NCI-H748 (cell line): ENCODE results near the gene EIF3J.
"Not testable (repeated sequence)": the region's sequence is repeated elsewhere in the genome, so short reads cannot be mapped to it uniquely, and the experiment has no call there.

Experiments used
- DNase-seq: peaks from one replicate; lab custom pipeline; 2025; ENCODE audit not compliant: unreplicated experiment; lab: John Stamatoyannopoulos, UW

The EIF3J gene

DNA sequence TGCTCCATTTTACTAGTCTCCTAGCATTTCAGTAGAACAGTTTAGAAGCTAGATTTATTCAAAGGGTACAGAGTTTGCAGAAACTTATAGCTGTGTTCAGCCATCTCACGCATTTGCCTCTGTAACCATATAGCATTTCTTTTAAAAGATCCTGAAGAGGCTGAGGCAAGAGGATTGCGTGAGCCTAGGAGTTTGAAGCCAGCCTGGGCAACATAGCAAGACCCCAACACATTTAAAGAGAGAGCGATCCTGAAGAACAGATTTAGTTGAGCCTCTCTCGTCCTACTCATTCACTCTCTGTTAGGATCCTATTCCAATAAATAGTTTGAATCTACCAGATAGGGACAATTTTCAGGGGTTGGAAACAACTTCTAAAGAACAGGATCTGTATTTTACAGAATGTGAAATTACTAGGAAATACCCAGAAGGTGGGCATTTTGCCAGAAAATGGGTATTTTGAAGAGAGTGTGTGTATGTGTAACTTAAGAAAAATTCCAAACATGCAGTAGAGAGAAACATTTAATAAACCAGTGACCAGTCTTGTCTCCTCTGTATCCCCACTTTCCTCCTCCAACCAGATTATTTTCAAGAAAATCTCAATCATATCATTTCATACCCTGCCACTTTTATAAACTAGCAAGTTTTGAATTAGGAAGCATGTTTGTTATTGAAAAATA is 4.5 kb downstream of the EIF3J start:
- DNase-seq, result no peak

DNA sequence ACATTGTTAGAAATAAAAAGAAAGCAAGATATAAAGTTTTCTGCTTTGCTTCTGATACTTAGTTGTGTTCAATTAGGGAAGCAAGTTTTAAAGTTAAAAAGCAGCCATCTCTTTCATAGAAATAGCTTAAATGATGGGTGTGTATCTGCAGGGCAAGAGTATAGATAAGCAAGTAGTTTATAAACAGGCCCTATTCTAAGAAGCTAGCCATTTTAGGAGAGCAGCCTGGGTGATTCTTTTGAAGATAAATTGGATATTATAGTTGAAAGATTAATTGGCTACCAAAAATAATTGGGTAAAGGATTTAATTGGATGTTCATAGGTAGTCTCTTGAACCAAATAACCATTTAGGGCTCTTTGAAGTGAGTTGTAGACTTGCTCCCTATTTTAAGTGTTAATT is 5.6 kb downstream of the EIF3J start:
- DNase-seq, result no peak

DNA sequence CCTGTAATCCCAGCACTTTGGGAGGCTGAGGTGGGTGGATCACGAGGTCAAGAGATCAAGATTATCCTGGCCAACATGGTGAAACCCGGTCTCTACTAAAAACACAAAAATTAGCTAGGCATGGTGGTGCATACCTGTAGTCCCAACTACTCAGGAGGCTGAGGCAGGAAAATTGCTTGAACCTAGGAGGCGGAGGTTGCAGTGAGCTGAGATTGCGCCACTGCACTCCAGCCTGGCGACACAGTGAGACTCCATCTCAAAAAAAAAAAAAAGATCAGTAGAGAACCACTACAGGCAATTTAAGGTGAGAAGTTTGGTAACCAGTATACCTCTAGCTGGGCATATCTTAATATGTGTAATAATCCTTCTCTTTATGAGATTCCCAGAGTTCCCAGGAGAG is 7.8 kb downstream of the EIF3J start:
- DNase-seq, result not testable (repeated sequence)

DNA sequence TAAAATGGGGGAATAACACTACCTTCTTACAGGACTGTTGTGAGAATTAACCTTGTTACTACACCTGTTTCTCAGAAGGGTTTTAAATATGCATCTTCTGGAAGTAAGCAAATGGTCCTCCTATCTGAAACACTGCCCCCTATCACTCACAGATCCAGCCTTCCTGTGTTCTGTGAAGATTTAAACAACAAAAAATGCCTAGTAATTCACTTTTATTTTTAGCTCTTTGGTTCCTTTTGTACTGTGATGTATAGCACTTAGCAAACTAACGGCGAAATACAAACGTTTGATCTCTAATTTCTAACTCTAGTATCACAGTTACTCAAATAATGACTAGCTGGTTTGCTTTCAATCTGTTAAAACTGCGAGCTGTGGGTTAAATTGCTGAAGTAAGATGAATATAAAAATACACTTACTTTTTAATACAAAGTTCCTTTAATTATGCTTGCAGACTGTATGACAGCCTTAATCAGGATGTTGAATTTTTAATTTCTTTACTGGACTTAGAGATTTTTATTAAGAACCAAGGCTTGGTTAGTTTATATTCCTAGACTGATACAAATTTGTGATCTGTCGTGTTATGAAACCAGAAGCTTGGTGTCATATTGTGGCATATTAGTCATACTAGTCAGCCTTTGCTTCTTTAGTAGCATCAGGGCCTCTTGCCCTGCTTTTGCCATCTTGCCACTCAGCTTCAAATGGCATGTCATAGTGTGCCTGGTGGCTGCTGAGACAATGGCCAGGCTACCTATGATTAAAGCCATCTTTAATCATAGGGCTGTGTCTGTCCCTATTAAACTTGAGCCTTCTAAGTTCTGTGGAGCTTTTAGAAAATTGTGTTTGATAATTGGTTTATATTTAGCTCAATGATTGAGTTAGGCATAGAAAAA is 9.2 kb downstream of the EIF3J start:
- no peak for DNase-seq

DNA sequence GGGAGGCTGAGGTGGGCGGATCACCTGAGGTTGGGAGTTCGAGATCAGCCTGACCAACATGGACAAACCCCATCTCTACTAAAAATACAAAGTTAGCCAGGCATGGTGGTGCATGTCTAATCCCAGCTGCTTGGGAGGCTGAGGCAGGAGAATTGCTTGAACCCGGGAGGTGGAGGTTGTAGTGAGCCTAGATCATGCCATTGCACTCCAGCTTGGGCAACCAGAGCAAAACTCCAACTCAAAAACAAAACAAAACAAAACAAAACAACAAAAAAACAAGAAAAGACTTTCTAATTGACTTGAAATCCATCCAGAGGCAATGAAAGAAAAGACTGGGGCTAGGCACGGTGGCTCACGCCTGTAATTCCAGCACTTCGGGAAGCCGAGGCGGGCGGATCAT is 12.2 kb downstream of the EIF3J start:
- DNase-seq, result not testable (repeated sequence)

DNA sequence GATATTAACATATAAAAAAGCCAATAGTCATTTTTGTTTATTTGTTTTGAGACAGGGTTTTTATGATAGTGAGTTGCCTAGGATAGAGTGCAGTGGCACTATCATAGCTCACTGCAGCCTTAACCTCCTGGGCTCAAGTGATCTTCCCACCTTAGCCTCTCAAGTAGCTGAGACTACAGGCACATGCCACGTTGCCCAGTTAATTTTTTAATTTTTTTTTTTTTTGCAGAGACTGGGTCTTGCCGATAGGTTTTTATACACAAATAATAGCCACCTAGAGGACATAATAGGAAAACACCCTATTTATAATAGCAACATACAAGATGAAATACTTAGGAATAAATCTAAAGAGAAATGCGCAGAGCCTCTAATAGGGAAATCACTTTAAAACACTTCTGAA is 13.3 kb downstream of the EIF3J start:
- DNase-seq, result no peak

DNA sequence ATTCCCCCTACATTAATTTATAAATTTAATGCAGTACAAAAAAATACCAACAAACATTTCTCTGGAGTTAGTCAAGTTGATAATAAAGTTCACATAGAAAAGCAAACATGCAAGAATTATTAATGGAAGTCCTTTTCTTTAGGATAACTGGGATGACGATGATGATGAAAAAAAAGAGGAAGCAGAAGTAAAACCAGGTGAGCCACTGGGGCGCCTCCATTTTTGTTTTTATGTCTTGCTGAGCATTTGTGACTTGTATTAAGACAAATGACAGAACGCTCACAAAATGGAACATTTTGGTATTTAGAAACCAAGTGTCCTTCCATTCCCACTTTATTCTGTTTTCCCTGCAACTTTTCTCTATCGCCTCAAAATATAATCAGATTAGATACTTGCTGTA is 13.8 kb downstream of the EIF3J start:
- DNase-seq, result no peak

DNA sequence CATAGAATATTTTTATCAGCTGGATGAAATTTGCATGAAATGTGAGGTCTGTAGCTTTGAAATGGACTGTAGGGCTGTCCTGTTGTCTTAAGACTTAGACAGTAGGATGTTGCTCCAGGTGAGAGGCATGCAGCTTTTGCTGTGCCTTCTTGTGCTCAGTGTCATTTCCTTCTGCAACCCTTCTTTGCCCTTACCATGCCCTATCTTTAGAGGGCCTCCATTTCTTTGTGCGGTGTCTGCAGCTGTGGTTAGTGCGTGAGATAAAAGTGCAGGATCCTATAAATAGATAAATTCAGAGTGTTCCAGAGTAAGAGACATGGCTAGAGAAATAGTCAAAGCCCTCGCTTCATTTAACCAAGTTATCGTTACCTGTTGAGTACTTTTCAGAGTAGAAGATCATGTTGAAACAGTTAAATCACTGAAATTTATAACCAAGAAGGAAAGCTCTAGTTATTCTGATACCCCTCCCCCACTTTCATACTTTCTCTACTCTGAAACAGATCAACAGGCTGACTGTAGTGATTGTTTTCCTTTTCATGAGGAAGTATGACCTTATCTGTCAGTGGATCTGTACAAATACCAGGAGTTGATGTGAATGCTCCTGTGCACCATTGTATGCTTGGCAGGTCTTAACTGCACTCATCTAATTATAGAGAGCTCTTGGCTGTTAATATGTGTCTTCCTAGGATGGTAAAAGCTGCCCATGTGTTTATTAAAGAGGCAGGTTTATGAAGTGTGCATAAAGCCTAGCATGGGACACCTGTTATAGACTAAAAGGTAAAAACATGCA is 18.2 kb downstream of the EIF3J start:
- DNase-seq, result no peak

DNA sequence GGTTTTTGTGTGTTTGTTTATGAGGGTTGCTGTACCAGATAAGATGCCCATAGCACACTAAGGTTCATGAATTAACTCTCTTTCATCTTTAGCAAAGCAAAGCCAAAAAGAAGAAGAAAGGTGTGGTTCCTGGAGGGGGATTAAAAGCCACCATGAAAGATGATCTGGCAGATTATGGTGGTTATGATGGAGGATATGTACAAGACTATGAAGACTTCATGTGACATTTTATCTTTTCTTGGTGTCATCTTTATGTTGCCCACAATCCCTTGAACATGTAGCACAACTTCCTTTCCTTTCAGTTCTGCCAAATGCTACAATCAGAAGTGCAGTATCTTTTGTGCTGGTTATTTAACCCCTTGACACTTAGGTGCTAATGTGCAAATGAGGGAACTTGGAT is 24.0 kb downstream of the EIF3J start:
- not testable (repeated sequence) for DNase-seq

DNA sequence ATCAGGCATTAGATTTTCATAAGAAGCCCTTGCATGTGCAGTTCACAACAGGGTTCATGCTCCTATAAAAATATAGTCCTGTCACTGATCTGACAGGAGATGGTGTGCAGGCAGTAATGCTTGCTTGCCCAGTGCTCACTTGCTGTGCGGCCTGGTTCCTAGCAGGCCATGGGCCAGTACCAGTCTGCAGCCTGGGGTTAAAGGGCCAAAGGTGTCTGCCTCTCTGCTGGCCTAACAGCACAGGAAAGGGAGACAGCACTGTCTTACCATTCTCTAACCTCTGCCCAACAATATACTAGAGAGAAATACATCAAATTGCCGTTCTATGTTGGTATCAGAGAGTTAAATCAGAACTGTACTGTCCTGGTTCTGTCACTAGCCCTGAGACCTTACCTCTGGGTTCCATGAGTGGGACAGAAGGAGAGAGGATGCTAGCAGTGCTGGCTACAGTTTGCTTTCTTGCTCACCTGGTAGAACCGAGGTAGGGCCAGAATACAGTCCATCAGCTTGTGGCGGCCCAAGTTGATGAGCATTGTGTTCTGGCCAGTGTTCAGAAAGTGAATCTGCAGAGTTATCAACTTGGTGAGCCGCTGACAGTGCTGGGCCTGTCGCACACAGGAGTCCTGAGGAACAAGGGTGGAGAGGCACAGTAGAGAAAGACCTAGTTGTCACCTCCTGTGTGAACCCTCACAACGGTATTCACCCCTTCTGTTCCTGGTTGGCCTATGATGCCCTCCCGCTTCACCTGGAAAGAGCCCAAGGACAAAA is 28.6 kb downstream of the EIF3J start:
- no peak for DNase-seq

DNA sequence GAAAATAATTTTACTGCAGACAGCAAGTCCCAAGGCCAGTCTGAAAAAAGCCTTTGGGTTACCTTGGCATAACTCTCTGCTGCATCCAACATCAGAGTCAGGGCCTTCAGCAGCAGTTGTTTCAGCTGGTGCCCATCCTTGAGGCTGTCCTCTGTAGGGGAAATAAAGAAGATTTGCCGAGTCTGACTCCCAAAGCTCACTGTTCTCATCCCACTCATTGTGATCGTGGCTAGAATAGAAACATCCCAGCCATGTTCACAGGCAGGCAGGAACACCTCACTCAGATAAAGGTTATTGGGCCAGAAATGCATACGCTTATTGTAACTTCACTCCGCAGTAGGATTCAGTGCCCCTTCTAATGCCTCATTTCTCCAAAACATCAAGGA is 29.2 kb downstream of the EIF3J start:
- DNase-seq, result no peak

DNA sequence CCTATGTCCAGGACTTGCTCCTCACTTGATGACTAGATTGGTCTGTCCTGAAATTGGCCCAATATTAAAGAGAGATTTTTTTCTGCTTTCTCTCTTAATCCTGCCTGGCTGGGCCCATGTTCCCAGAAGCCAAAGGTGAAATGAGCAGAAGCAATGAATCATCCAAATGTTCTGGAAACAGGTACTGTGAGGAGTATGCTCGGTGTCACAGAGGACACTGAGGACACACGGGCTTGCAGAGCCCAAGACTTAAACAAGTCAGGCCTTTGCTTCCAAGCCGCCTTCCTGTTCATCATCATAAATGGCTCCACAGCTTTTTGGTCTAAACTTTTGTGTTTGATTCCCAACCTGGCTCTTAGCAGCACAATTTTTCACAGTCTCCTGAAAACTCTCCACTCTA is 31.4 kb downstream of the EIF3J start:
- no peak for DNase-seq

DNA sequence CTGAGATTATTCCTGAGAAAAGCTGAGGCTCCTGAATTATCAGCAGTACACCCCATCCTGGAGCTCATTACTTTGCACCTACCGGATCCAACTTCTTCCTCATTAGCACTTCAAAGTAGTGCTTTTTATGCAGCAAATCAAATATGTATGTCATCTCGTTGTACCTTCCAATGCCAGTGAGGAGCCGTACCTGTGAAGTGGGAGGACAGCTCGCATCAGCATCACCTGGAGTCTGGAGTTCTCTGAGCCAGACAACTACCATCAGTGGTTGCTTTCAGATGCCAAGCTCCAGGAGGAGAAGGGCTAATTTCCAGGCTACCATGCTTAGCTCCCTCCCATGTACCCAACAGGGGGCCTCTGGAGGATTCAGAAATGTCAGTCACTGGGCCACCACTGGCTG is 32.4 kb downstream of the EIF3J start:
- no peak for DNase-seq

DNA sequence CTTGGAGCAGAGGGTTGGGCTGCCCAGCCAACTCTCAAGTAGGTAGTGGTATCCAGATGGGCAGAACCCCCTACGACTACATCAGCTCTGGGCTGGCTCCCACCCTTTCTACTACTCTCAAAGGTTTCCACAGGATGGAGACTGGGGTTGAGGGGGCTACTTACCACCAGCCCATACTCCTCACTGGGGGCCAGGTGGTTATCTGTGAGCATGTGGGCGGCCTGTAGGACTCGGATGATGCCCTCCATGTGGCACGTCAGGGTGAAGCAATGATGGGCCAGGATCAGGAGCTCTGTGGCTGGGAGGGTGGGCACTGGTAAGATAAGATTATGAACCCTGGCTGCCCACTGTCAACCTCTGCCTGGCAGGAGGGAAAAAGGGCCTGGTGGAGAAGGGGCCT is 33.4 kb downstream of the EIF3J start:
- no peak for DNase-seq

DNA sequence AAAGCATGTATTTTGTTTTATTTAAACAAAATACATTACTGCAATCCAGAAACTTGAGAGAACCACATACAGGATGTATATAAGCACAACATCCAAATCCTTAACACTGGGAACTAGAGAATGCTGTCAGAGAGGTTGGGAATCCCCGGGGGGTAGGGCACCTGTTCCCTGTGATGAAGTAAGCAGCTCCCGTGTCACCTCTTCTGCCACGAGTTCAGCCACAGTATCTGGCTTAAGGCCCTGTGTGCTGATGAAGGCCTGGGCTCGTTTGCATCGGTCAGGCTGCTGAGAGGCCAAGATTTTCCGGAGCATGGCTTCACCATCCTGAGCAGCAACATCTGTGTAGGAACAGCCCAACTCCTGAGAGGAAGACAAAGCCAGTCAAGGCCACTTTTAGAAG is 36.4 kb downstream of the EIF3J start:
- DNase-seq, result no peak

DNA sequence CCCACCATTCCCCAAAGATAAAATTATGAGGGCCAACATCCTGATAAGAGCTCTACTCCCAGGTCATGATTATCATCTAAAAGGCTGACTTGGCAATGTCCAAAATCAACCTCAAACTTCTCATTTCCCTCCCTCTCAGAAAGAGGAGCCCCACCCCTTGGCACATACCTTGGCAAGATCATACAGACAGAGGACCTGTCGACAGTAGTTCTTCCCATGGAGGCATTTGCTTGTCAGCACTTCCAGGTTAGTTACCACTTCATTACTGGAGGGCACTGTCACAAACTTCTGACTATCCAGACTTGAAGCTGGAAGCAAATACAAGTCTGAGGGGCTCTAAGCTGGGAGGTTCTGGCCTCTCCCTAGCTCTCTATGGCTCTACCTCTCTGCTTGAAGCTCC is 37.8 kb downstream of the EIF3J start:
- DNase-seq, result no peak

DNA sequence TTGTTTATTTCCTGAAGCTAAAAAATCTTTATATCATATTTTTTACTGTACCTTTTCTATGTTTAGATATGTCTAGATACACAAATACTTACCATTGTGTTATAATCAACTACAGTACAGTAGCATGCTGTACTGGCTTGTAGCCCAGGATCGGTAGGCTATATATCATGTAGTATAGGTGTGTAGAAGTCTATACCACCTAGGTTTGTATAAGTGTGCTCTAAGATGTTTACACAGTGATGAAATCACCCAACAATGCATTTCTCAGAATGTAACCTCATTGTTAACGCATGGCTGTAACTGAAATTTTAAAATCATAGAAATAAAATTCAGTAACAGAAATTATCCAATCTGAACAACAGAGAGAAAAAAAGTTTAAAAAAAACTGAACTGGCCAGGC is 43.2 kb downstream of the EIF3J start:
- DNase-seq, result no peak

DNA sequence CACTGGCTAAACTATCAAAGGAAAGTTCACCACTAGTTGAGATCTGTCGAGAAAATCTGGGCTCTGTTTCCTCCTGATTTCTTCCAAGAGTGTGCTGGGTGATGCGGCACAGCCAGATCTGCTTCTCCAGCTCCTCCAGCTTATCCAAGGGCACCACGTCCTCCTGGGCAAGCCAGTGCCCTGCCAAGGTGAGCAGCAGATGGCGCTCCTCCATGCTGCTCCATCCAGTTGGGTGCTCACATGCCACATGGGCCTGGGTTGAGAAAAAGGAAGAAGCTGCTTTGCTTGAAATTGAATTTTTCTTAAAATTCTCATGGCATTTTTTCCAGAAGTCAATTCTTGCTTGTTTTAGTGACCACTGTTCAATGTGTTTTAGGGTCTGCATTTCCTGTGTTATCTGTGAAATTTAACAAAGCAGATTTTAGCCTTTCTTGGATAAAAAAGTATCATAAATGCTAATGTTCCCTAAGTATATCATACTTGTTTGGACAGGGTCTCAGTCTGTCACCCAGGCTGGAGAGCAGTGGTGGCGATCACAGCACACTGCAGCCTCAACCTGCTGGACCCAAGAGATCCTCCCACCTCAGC is 47.3 kb downstream of the EIF3J start:
- peak; percentile 42 for DNase-seq

DNA sequence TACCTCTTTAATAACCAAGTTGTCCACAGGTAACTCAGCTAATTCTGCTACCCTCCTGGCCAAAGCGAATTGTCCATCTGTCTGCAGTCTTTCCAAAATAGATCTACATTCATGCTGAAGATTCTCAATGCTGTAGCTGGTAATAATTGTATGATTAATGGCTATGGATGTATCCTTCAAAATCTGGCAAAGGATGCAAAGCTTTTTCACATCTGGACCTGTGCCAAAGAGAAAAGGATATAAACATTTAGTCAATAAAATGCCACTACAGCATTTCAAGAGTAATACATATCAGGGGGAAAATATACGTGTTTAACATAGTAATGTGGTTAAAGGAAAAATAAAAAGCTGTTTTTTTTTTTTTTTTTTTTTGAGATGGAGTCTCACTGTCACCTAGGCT is 48.7 kb downstream of the EIF3J start:
- DNase-seq, result no peak

DNA sequence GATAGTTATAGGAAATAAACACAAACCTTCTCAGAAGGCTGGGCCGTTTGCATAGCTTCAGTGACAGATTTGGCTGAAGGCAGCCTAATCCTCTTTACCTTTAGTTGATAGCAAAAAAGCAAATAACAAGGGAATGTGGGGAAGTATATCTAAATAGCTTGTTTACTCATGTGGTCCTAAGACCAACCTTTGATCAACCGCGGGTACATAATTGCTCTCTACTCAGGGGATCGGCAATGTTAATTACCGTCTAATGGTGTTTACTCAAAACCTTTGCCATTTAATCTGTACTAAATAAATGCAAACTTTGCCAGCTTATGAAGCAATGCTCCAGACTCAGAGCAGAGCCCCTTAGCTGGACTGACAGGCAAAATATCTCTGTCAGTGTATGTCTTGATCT is 51.6 kb downstream of the EIF3J start:
- peak; percentile 17 for DNase-seq

DNA sequence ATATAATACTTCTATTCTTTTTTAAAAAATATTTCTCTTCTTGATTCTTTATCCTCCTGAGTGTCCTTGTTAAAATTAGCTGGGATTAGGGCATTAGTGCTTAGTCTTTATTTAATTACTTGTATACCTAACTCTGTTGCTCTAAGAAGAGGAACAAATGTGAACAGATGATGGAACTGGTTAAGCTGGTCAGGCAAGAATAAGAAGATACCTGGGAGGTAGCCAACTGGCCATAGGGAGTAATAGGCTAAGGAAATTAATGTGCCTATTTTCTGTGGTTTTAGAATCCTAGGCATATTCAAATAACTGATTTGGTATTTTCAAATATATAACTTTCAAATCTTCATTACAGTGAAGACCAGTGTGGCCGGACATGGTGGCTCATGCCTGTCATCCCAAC is 54.4 kb downstream of the EIF3J start:
- DNase-seq, result no peak
